BLaER1 (cell line): Measurements from ENCODE around the gene USH2A.

Experiments used
- H3K27ac ChIP-seq: shearing (Covaris generic); formaldehyde crosslinking; 2 replicates; pipeline ENCODE4 v1.8.1; 2022
- H3K27me3 ChIP-seq: shearing (Covaris generic); formaldehyde crosslinking; 2 replicates; pipeline ENCODE4 v1.8.1; 2022
- H3K36me3 ChIP-seq: shearing (Covaris generic); formaldehyde crosslinking; 2 replicates; pipeline ENCODE4 v1.8.1; 2022
- H3K4me1 ChIP-seq: shearing (Covaris generic); formaldehyde crosslinking; 2 replicates; pipeline ENCODE4 v1.8.1; 2022
- H3K4me2 ChIP-seq: shearing (Covaris generic); formaldehyde crosslinking; 2 replicates; pipeline ENCODE4 v1.8.1; 2022
- H3K4me3 ChIP-seq: shearing (Covaris generic); formaldehyde crosslinking; 2 replicates; pipeline ENCODE4 v1.8.1; 2022
- H3K9ac ChIP-seq: shearing (Covaris generic); formaldehyde crosslinking; 2 replicates; pipeline ENCODE4 v1.8.1; 2022
- H3K9me3 ChIP-seq: shearing (Covaris generic); formaldehyde crosslinking; 2 replicates; pipeline ENCODE4 v1.8.1; 2022
- H4K20me1 ChIP-seq: shearing (Covaris generic); formaldehyde crosslinking; 2 replicates; pipeline ENCODE4 v1.8.1; 2022
- Cebpa-rat ChIP-seq: shearing (Covaris generic); IDR thresholded peaks from 2 replicates; pipeline ENCODE4 v1.8.1; 2022

The USH2A gene

GRCh38 chr1:215957663-215958062 is 465.6 kb downstream of the USH2A start:
- Histone ChIP-seq H3K9ac (peak overlapping the region; percentile 44; the same call in 1 of the 2 replicates), H3K4me2 (peak overlapping the region; percentile 64), H3K36me3 (no peaks in the 10 kb centered on the region), H3K9me3 (no peaks in the 10 kb centered on the region), H3K27me3 (no peaks in the 10 kb centered on the region), H4K20me1 (no peaks in the 10 kb centered on the region), H3K4me1 (peaks cover 42% of the 10 kb centered on the region), H3K4me3 (peak overlapping the region; percentile 52), H3K27ac (peak overlapping the region; percentile 60)
- no peak for TF ChIP-seq Cebpa-rat

- no peak overlapping the region for H3K4me2 ChIP-seq
- no peaks in the 10 kb centered on the region for H3K4me1 ChIP-seq
- no peaks in the 10 kb centered on the region for H4K20me1 ChIP-seq
- H3K4me3 ChIP-seq = no peak overlapping the region
- H3K27ac ChIP-seq = no peak overlapping the region
- no peak overlapping the region for H3K9ac ChIP-seq
- no peaks in the 10 kb centered on the region for H3K27me3 ChIP-seq
- no peak for TF ChIP-seq Cebpa-rat
- H3K36me3 ChIP-seq = no peaks in the 10 kb centered on the region
- no peaks in the 10 kb centered on the region for H3K9me3 ChIP-seq
Observed at GRCh38 chr1:215932558-215932957, 490.7 kb downstream of the USH2A start.

GRCh38 chr1:215926670-215927069 is 496.6 kb downstream of the USH2A start:
- no peak overlapping the region for H3K27ac ChIP-seq
- no peaks in the 10 kb centered on the region for H3K9me3 ChIP-seq
- no peak overlapping the region for H3K9ac ChIP-seq
- no peaks in the 10 kb centered on the region for H3K36me3 ChIP-seq
- peaks cover 20% of the 10 kb centered on the region for H3K4me1 ChIP-seq
- H3K4me2 ChIP-seq = no peak overlapping the region
- H3K27me3 ChIP-seq = no peaks in the 10 kb centered on the region
- H4K20me1 ChIP-seq = no peaks in the 10 kb centered on the region
- H3K4me3 ChIP-seq = no peak overlapping the region
- no peak for TF ChIP-seq Cebpa-rat

- H3K4me3 ChIP-seq = no peak overlapping the region
- no peak for TF ChIP-seq Cebpa-rat
- H3K36me3 ChIP-seq = no peaks in the 10 kb centered on the region
- H4K20me1 ChIP-seq = no peaks in the 10 kb centered on the region
- no peaks in the 10 kb centered on the region for H3K27me3 ChIP-seq
- H3K4me2 ChIP-seq = peak overlapping the region; percentile 62
- H3K27ac ChIP-seq = peak overlapping the region; percentile 45
- H3K4me1 ChIP-seq = peaks cover 32% of the 10 kb centered on the region
- no peaks in the 10 kb centered on the region for H3K9me3 ChIP-seq
- no peak overlapping the region for H3K9ac ChIP-seq
Observed at GRCh38 chr1:215923129-215923824, 500.0 kb downstream of the USH2A start.

- Histone ChIP-seq H3K4me2 (no peak overlapping the region), H4K20me1 (no peaks in the 10 kb centered on the region), H3K27me3 (no peaks in the 10 kb centered on the region), H3K27ac (no peak overlapping the region), H3K9ac (no peak overlapping the region), H3K4me1 (no peaks in the 10 kb centered on the region; the same call in 1 of the 2 replicates), H3K4me3 (no peak overlapping the region), H3K9me3 (no peaks in the 10 kb centered on the region), H3K36me3 (no peaks in the 10 kb centered on the region)
- no peak for TF ChIP-seq Cebpa-rat
Observed at GRCh38 chr1:215911406-215911968, 511.8 kb downstream of the USH2A start.

- H4K20me1 ChIP-seq = no peaks in the 10 kb centered on the region
- H3K9me3 ChIP-seq = no peaks in the 10 kb centered on the region
- no peaks in the 10 kb centered on the region for H3K4me1 ChIP-seq
- H3K4me3 ChIP-seq = no peak overlapping the region
- no peak overlapping the region for H3K9ac ChIP-seq
- TF ChIP-seq Cebpa-rat = no peak
- no peaks in the 10 kb centered on the region for H3K36me3 ChIP-seq
- no peaks in the 10 kb centered on the region for H3K27me3 ChIP-seq
- no peak overlapping the region for H3K27ac ChIP-seq
- H3K4me2 ChIP-seq = no peak overlapping the region
Observed at GRCh38 chr1:215905493-215906115, 517.6 kb downstream of the USH2A start.

GRCh38 chr1:215900684-215901083 is 522.6 kb downstream of the USH2A start:
- H3K27ac ChIP-seq = no peak overlapping the region
- no peak for TF ChIP-seq Cebpa-rat
- H3K36me3 ChIP-seq = no peaks in the 10 kb centered on the region
- no peaks in the 10 kb centered on the region for H3K27me3 ChIP-seq
- no peak overlapping the region for H3K9ac ChIP-seq
- no peak overlapping the region for H3K4me3 ChIP-seq
- no peaks in the 10 kb centered on the region for H4K20me1 ChIP-seq
- H3K4me1 ChIP-seq = no peaks in the 10 kb centered on the region
- H3K9me3 ChIP-seq = no peaks in the 10 kb centered on the region
- H3K4me2 ChIP-seq = no peak overlapping the region

- Histone ChIP-seq H3K4me3 (no peak overlapping the region), H4K20me1 (no peaks in the 10 kb centered on the region), H3K36me3 (no peaks in the 10 kb centered on the region), H3K9me3 (no peaks in the 10 kb centered on the region), H3K27ac (no peak overlapping the region), H3K9ac (no peak overlapping the region), H3K4me2 (no peak overlapping the region), H3K27me3 (no peaks in the 10 kb centered on the region), H3K4me1 (peaks cover 6% of the 10 kb centered on the region; the same call in 1 of the 2 replicates)
- no peak for TF ChIP-seq Cebpa-rat
Observed at GRCh38 chr1:215899901-215900300, 523.3 kb downstream of the USH2A start.

GRCh38 chr1:215895893-215896292 is 527.4 kb downstream of the USH2A start:
- no peaks in the 10 kb centered on the region for H3K9me3 ChIP-seq
- no peak for TF ChIP-seq Cebpa-rat
- no peaks in the 10 kb centered on the region for H3K36me3 ChIP-seq
- H3K27ac ChIP-seq = no peak overlapping the region
- no peak overlapping the region for H3K4me3 ChIP-seq
- H4K20me1 ChIP-seq = no peaks in the 10 kb centered on the region
- no peak overlapping the region for H3K9ac ChIP-seq
- H3K4me1 ChIP-seq = peaks cover 21% of the 10 kb centered on the region
- no peak overlapping the region for H3K4me2 ChIP-seq
- no peaks in the 10 kb centered on the region for H3K27me3 ChIP-seq

GRCh38 chr1:215895276-215895675 is 528.0 kb downstream of the USH2A start:
- H3K4me2 ChIP-seq = no peak overlapping the region

More at GRCh38 chr1:215895276-215895675, 528.0 kb downstream of the USH2A start:
- Histone ChIP-seq H3K9me3 (no peaks in the 10 kb centered on the region), H3K27me3 (no peaks in the 10 kb centered on the region), H3K4me3 (no peak overlapping the region), H3K27ac (no peak overlapping the region), H3K36me3 (no peaks in the 10 kb centered on the region), H3K9ac (no peak overlapping the region), H3K4me1 (peaks cover 27% of the 10 kb centered on the region), H4K20me1 (no peaks in the 10 kb centered on the region)
- TF ChIP-seq Cebpa-rat = no peak
